Peyer's patch (tissue), 4 donors: ENCODE data around the gene POFUT2. TPM values are rescaled to one million over a fixed set of nuclear protein-coding genes. Genes with fewer than 3 reads are reported as not detected.

ENCODE experiments used
- DNase-seq, 3 donors: peaks; one replicate each; pipeline ENCODE4 v3.0.0-alpha.2; 2017 to 2019
- H3K27ac ChIP-seq, 4 donors: fragments of 200-600 bp; sonication (generic); one replicate each; pipeline ENCODE4 v1.5.1; 2016 to 2019
- H3K27me3 ChIP-seq, 2 donors: fragments of 200-600 bp; sonication (generic); one replicate each; pipeline ENCODE4 v1.5.1; 2019
- H3K36me3 ChIP-seq, 3 donors: fragments of 200-600 bp; sonication (generic); one replicate each; pipeline ENCODE4 v1.5.1; 2016 to 2019
- H3K4me1 ChIP-seq, 4 donors: fragments of 200-600 bp; sonication (generic); one replicate each; pipeline ENCODE4 v1.5.1; 2016 to 2019
- H3K4me3 ChIP-seq, 4 donors: fragments of 200-600 bp; sonication (generic); 1 replicate in 3 of 4; 2 replicates in 1 of 4; pipeline ENCODE4 v1.5.1; 2016 to 2019; ENCODE audit warnings: mild to moderate bottlenecking in 1 of 4
- H3K9me3 ChIP-seq, 4 donors: fragments of 200-600 bp; sonication (generic); one replicate each; pipeline ENCODE4 v1.5.1; 2016 to 2019; ENCODE audit warnings: mild to moderate bottlenecking in 1 of 4
- CTCF ChIP-seq, 6 experiments: fragments of 450-650 bp in 4 of 6; fragments of 200-600 bp in 2 of 6; sonication (generic) in 1 of 6; IDR thresholded peaks; one replicate each; pipeline ENCODE4 v1.5.1; 2017 to 2019; ENCODE audit warnings: antibody characterized with exemption in 6 of 6, mild to moderate bottlenecking in 3 of 6, moderate library complexity in 1 of 6
- POLR2A ChIP-seq, 2 donors: fragments of 450-650 bp; IDR thresholded peaks; one replicate each; pipeline ENCODE4 v1.5.1; 2017; ENCODE audit warnings: antibody characterized with exemption in 2 of 2, mild to moderate bottlenecking in 2 of 2, moderate library complexity in 2 of 2
- total RNA-seq, 4 donors: library from RNA; depleted of rRNA; stranded (reverse); fragments of >200 nt; gene quantifications; one replicate each; pipeline ENCODE4 v1.1.0, GENCODE V29; 2016

POFUT2 gene
- total RNA-seq, 4 donors from 2014 or later: 25.6 to 76.4 (median 47.6) TPM

GRCh38 chr21:45253633-45254459, 33.8 kb downstream of the POFUT2 start:
- Histone ChIP-seq H3K4me1 (no peaks in the 10 kb centered on the region), H3K36me3 (no peaks in the 10 kb centered on the region), H3K27me3 (no peaks in the 10 kb centered on the region), H3K27ac (no peak overlapping the region), H3K4me3 (no peak overlapping the region), H3K9me3 (no peaks in the 10 kb centered on the region)
- no peak for DNase-seq
- TF ChIP-seq POLR2A (IDR thresholded peaks at IDR 0.05) (no peak), CTCF (IDR thresholded peaks at IDR 0.05) (no peak)

GRCh38 chr21:45253180-45253579, 34.5 kb downstream of the POFUT2 start:
- Histone ChIP-seq H3K4me3 (no peak overlapping the region), H3K4me1 (no peaks in the 10 kb centered on the region), H3K27ac (no peak overlapping the region), H3K36me3 (no peaks in the 10 kb centered on the region), H3K9me3 (no peaks in the 10 kb centered on the region), H3K27me3 (no peaks in the 10 kb centered on the region)
- DNase-seq: no peak
- no peak for TF ChIP-seq CTCF (IDR thresholded peaks at IDR 0.05)
- TF ChIP-seq POLR2A (IDR thresholded peaks at IDR 0.05): no peak

- no peaks in the 10 kb centered on the region for H3K27me3 ChIP-seq
- no peaks in the 10 kb centered on the region for H3K36me3 ChIP-seq
- no peaks in the 10 kb centered on the region for H3K9me3 ChIP-seq
- TF ChIP-seq CTCF (IDR thresholded peaks at IDR 0.05): no peak
- TF ChIP-seq POLR2A (IDR thresholded peaks at IDR 0.05): no peak
- H3K4me3 ChIP-seq: no peak overlapping the region
- no peak overlapping the region for H3K27ac ChIP-seq
- DNase-seq: no peak
- no peaks in the 10 kb centered on the region for H3K4me1 ChIP-seq
Observed at GRCh38 chr21:45252448-45252925, 35.2 kb downstream of the POFUT2 start.

- H3K36me3 ChIP-seq: no peaks in the 10 kb centered on the region
- no peaks in the 10 kb centered on the region for H3K4me1 ChIP-seq
- TF ChIP-seq POLR2A (IDR thresholded peaks at IDR 0.05): no peak
- TF ChIP-seq CTCF (IDR thresholded peaks at IDR 0.05): no peak
- no peak overlapping the region for H3K27ac ChIP-seq
- no peaks in the 10 kb centered on the region for H3K9me3 ChIP-seq
- no peak overlapping the region for H3K4me3 ChIP-seq
- no peak for DNase-seq
- H3K27me3 ChIP-seq: no peaks in the 10 kb centered on the region
Observed at GRCh38 chr21:45251635-45252447, 35.9 kb downstream of the POFUT2 start.

- Histone ChIP-seq H3K4me1 (no peaks in the 10 kb centered on the region), H3K27me3 (no peaks in the 10 kb centered on the region), H3K9me3 (no peaks in the 10 kb centered on the region), H3K36me3 (no peaks in the 10 kb centered on the region), H3K27ac (no peak overlapping the region), H3K4me3 (no peak overlapping the region)
- DNase-seq: no peak
- TF ChIP-seq CTCF (IDR thresholded peaks at IDR 0.05): no peak
- no peak for TF ChIP-seq POLR2A (IDR thresholded peaks at IDR 0.05)
Observed at GRCh38 chr21:45250914-45251634, 36.6 kb downstream of the POFUT2 start.
